IPS-18c (cell line): ENCODE measurements around the gene ZNF672.
"Not testable (repeated sequence)": the region's sequence is repeated elsewhere in the genome, so short reads cannot be mapped to it uniquely, and the experiment has no call there.

ENCODE experiments used
- H3K4me3 ChIP-seq: 2 replicates; pipeline ENCODE4 v1.7.0; 2013; ENCODE audit warnings: low read depth, mild to moderate bottlenecking, low read length, moderate library complexity; ENCODE audit not compliant: insufficient read depth
- H3K9me3 ChIP-seq: one replicate; pipeline ENCODE4 v1.6.1; 2013; ENCODE audit warnings: mild to moderate bottlenecking, low read length, moderate library complexity; ENCODE audit not compliant: control insufficient read depth, insufficient read depth

Gene ZNF672

DNA sequence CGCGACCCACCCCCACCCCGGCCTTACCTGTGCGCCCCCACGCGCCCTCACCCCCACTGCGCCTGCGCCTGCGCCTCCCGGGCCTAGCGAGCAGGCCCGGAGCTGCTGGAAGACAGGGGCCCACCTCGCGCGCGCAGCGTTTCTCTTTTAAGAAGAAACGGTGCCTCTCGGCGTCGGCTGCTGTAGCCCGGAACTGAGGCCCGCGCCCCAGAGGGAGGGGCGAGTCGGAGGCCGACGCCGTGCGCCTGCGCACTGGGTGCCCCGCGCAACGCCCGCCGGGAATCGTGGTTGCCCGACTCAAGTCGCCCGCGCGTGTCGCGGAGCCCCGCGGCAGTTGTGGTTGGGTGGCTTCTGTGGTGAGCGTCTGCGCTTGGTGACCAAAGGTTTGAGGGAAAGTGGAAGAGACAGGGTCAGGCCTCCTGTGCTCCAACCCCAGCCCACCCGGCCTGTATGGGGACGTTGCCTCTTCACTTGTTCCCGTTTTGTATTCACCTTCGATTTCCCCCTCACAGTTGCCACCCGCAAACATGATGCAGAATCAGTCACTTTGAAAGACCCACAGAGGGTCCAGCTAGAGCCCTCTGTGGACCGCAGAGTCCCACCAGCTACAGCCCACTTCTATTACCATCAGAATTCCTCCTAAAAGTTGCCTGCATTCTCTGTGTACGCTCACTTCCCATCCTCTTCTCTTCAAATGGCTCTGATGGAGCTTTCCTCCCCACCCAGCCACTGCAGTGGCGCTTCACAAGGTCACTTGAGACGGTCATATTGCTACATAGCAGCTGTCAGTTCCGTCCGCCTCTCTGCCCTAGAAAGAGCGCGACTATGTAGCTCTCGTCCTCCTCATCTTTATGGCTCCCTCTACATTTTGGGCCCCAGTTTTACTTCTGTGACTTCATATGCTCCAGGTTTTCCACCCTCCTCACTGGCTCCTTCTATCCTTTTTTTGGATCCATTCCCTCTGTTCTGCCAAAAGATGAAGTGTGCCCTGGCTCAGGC is 21.2 kb downstream of the ZNF672 start, which contains the start of gene ZNF692:
ZNF692 (minus strand) TSS at position 195 of the 999 bp plus-strand sequence. CDS start 776 bp downstream, outside the sequence.
- Histone ChIP-seq H3K4me3 (peak within 1 kb of the TSS; percentile 74), H3K9me3 (no peaks in the 10 kb centered on the region)

DNA sequence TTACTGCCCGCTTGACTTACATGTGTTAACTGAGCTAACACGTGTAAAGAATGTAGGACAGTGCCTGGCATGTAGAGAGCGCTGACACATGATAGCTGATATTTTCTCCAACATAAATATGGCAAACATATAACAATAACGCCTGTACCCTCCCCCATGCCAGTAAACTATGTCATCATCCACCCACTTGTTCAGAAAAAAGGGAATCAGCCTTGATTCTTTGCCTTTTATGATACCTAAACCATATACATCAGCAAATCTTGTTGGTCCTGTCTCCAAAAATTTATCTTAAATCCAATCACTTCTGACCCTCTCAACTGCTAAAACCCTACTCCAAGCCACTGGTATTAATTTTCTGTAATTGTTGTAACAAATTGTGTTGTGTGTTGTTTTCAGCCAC is 22.0 kb downstream of the ZNF672 start:
- H3K4me3 ChIP-seq: no peak overlapping the region

DNA sequence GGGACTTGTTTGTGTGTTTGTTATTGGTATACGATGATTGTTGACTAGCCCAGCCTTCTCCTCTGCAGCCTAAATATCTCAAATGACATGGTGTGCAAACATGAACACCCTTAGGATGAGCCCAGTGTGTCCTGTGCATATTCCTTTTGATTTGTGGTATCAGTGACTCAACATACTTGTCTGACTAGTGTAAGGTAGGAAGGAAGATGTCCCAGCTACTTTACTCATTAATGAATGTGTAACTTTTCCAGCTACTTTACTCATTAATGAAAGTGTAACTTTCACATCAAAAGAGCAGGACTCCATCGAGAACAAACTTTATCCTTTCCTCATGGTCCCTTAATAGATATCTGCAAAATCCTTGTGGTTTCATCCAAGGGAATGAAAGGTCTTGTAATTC is 23.6 kb downstream of the ZNF672 start:
- Histone ChIP-seq H3K9me3 (no peaks in the 10 kb centered on the region), H3K4me3 (no peak overlapping the region)

More for the DNA sequence above, 22.0 kb downstream of the ZNF672 start:
- H3K9me3 ChIP-seq: no peaks in the 10 kb centered on the region

DNA sequence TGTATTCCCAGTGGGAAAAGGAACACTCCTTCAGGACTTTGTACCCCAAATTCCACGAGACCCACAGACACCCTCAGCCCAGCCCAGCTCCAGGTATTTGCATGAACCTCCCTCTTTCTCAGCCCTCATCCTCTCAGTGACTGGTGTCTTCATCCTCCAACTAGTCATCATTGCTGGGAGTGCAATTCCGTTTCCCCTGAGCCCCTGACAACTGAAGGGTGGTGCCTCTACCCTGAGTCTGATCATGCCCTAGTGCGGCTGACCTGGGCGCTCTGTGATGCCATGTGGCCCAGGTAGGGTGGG is 24.6 kb downstream of the ZNF672 start:
- H3K4me3 ChIP-seq: peak overlapping the region; percentile 87
- no peaks in the 10 kb centered on the region for H3K9me3 ChIP-seq

DNA sequence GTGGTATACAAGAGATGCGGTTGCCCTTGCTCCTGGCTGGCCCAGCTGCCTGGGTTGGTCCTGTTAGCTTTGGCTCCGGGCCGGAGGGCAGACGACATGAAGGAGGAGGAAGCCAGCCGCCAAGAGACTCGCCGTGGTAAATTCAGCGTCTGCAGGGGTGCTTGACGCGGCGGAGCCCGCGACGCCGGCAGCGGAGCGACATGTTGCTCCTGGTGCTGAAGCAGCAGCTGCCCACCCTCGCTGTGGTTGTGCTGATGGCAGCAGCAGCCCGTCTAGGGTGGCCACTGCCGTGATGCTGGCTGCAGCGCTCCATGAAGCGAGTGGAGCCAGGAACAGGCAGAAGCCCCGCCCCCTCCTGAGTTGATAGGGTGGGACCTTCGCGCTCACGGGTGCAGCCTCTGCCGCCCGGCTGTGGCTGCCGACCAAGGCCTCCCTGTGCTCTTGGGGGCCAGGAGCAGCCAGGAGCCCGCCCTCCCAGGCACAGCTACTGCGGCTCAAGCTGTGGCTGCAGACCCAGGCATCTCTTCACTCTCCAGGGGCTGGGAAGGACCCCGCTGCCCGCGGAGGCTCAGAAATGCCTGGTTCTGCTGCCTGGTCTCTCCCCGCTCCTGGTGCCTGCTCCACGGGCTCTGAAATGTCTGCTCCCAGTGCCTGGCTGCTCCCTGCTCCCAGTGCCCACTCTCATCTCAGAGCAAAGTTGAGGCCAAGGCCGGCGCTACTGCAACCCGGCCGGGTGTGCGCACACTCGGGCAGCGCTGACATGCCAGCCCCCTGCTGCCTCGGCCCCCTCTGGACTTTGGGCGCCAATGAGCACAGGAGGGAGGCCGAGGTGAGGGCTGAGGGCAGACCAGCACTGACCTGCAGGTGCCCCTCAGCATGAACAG is 25.2 kb downstream of the ZNF672 start:
- Histone ChIP-seq H3K4me3 (peak overlapping the region; percentile 87), H3K9me3 (no peaks in the 10 kb centered on the region)

DNA sequence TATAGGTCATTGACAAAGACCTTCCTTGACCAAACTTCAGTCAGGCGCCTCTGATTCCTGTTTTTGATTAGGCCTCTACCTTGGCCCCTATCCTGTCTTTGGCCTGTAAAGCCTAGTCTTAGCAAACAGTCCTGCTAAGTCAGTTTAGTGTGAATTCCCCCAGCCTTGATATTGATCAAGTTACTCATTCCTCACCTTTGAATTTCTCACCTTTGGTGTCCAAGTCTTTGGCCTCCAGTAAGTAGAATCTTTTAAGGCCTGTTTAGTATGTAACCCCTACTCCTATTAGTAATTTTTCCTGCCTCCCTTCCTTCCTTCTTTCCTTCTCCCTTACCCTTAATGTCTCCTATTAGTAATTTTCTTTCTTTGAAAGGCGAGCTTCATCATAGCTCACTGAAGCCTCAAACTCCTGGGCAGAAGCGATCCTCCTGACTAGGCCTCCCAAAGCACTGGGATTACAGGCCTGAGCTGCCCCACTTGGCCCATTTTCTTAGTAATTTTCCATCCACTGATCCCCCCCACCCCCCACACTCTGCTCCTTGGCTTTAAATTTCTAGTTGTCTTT is 33.9 kb downstream of the ZNF672 start:
- peak overlapping the region; percentile 99; the same call in 1 of the 2 replicates for H3K4me3 ChIP-seq
- H3K9me3 ChIP-seq: no peaks in the 10 kb centered on the region

DNA sequence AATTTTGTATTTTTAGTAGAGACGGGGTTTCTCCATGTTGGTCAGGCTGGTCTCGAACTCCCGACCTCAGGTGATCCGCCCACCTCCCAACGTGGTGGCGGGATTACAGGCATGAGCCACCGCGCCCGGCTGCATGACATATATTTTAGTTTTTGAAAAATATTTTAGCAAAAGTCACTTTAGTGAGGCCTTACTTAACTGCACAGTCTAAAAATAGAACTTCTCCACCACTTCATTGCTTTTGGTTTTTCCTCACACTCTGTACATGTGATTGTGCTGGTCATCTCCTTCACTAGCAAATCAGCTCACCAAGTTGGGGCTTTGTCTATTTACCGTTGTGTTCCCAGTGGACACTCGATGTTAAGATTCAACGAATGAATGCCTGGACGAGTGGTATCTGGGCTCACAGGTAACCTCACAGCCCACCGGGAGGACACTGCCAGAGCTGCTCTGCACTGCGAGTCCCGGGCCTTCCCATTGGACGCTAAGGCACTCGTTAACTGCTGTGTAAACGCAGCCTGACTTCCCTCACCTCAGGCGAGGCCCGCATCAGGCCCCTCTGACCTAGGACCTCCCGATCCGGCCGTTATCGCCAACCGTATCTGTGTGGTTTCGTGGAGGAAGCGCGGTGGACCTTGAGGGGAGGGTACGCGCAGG is 34.9 kb downstream of the ZNF672 start:
- H3K9me3 ChIP-seq: no peaks in the 10 kb centered on the region
- peak overlapping the region; percentile 99 for H3K4me3 ChIP-seq

DNA sequence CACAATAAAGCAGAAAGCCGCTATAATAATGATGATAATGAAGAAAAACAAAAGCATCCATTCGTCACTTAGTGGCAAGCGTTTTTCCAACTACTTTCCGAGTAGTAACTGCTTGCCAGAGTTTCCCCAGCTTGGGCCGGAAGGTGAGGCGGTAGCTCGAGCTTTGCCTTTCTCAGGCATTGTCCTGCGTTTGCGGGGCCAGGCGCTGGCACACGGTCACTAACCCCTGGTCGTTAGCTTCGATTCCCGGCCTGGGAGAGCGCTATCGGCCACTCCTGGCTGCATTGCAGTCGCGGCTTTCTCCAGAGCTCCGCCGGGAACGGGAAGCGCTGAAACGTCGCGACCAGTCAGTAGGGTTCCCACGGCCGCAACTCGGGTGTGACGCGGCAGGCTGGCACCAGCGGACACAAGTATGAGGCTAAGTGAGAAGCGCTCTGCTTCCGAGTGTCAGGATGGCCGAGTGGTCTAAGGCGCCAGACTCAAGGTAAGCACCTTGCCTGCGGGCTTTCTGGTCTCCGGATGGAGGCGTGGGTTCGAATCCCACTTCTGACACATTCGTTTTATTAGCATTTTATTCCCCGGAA is 35.5 kb downstream of the ZNF672 start:
- no peaks in the 10 kb centered on the region for H3K9me3 ChIP-seq

DNA sequence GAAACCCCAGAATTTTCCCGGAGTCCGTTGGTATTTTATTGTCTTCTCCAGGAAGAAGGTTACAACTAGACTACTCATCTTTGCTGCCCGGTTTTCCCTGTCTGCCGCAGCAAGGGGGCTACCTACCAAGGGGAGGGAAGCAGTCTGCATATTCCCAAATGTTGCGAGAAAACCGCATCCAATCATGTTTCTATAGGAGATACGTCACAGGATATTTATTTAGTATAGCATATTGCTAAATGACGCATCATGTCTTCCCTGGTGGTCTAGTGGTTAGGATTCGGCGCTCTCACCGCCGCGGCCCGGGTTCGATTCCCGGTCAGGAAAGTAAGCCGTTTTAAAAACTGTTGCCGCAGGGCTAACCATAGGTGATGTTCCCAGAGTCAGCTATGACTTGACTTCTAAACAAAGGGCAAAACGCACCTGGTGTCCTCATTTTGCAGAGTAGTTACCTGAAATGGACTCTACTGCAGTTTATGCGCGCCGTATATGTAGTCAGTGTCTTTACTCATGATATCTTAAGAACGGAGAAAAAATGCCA is 36.0 kb downstream of the ZNF672 start:
- Histone ChIP-seq H3K9me3 (no peaks in the 10 kb centered on the region), H3K4me3 (peak overlapping the region; percentile 99)

More for the DNA sequence above, 35.5 kb downstream of the ZNF672 start:
- H3K4me3 ChIP-seq: peak overlapping the region; percentile 99

DNA sequence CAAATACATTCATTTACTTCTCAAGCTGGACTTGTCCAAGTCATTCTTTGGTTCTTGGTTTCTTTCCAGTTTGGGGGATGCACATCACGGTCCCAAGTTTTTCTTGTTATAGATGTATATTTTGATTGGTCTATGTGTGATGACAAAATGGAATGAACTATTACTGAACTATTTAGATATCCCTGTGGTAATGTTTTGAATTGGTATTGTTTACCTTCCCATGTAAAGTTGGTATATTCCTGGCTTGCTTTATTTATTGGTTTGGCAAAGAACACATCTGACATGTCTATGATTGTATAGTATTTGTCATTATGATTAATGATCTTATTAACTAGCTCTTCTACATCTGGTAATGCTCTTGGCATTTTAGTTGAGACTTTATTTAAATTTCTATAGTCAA is 43.2 kb downstream of the ZNF672 start:
- Histone ChIP-seq H3K4me3 (no peak overlapping the region), H3K9me3 (no peaks in the 10 kb centered on the region)

DNA sequence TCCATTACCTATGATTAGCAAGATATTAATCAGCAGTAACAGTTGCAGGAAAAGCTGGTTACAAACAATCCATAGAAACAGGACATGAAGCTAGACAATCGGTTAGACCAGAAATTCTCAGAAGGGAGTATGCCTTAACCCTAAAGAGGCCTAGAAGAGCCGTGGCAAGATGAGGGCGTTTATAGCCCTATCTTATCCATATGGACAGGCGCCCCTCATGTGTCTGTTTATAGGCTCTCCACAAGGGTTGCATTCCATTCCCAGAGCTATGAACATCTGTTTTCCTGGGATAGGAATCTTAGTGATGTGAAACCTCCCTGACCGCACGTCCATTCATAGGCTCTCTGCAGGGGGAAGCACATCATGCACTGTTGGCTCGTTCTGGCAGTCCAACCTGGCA is 44.4 kb downstream of the ZNF672 start:
- not testable (repeated sequence) for H3K4me3 ChIP-seq, H3K9me3 ChIP-seq

DNA sequence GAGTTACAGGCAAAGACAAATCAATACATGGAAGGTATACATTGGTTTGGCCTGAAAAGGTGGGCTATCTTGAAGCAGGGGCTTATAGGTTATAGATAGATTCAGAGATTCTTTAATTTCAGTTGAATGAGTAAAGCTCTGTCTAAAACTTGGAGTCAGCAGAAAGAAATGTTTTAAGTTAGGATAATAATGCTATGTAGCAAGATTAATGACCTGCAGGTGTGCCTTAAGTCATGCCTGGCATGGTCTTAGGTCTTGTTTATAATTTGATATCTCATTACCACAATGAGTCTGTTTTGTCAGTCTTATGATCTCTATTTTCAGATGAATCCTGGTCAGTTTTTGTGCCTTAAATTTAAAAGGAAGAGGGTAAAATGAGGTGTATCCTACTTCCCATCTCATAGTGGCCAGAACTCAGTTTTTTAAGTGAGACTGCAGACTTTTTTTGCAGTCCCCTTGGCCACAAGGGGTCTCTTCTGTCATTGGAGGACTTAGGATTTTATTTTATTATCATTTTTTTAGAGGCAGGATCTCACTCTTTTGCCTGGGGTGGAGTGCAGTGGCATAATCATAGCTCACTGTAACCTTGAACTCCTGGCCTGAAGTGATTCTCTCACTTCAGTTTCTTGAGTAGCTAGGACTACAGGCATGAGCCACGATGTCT is 46.7 kb downstream of the ZNF672 start:
- Histone ChIP-seq H3K9me3 (no peaks in the 10 kb centered on the region), H3K4me3 (no peak overlapping the region)

DNA sequence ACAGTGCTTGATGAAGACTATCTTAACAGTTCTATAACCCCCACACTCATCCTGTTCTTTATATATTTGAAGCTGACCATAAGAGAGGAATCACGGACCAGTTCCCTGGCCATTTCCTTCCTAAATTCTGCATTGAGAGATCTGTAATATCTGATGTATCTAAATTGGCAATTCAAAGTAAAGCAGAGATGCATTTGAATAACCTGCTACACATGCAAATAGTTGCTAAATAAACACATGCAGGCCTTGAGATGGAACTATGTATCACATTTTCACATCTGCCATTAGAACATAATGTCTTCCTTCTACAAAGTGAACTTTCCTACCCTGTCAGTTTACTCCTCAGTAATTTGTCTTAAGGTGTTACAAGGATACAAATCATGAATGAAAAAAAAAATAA is 47.6 kb downstream of the ZNF672 start:
- Histone ChIP-seq H3K9me3 (no peaks in the 10 kb centered on the region), H3K4me3 (no peak overlapping the region)

DNA sequence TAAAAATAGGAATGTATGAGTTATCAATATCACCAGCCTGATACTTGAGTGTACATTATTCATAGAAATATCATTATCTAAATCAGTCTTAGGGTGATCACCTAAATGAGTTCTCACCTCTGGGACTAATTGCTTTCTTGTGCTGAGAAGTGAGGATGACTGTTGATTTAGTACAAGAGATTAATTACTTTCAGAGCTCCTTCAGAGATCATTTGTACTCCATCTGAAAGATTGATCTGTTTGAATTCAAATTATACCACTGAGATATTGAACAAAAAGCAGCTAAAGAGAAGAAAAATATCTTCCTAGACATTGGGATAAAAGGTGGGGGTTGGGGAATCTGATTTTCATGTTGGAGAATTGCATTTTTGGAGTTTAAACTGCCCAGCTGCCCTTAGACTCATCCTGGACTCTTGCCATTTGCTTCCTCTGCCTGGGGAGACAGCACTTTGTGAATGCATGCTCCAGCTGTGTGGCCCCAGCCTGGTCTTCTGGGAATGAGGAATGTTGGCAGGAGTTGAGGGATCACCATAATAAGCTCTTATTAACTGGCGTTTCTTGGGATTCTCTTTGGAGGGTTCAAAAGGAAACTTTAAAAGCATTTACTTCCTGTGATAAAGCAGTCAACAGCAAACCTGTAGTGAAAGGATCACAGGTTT is 48.3 kb downstream of the ZNF672 start:
- Histone ChIP-seq H3K4me3 (no peak overlapping the region), H3K9me3 (no peaks in the 10 kb centered on the region)

DNA sequence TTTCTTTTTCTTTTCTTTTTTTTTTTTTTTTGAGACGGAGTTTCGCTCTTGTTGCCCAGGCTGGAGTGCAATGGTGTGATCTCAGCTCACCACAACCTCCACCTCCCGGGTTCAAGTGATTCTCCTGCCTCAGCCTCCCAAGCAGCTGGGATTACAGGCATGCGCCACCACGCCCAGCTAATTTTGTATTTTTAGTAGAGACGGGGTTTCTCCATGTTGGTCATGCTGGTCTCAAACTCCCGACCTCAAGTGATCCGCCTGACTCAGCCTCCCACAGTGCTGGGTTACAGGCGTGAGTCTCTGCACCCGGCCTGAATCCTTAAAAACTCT is 51.9 kb downstream of the ZNF672 start:
- not testable (repeated sequence) for H3K9me3 ChIP-seq, H3K4me3 ChIP-seq
